CD4-positive, alpha-beta T cell treated with Interleukin-17A for 4 hours (primary cell): ENCODE results near the gene SRGAP2C.
"Not testable (repeated sequence)": the region's sequence is repeated elsewhere in the genome, so short reads cannot be mapped to it uniquely, and the experiment has no call there.

Experiments
- DNase-seq: peaks from one replicate; pipeline ENCODE4 v3.0.0-alpha.2; 2020; ENCODE audit warnings: mixed read lengths

The SRGAP2C gene

DNA sequence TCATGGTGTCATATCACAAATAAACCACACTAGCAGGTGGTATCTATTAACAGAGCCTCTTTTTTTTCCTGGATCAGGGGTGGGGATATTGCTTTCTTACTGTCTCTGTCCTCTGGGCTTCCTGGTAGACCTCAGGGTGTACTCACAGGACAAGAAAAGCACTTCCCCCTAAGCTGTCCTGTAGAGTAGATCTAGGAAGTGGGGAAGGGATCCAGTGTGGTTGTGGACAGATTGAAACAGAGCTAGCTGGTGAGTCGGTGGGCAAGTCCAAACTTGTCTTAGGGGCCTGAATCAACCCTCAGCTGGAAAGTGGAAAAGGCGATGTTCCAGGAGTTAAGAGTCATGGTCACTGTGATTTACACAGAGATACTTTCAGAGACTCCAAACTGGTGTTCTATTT is 96.7 kb downstream of the SRGAP2C start:
- DNase-seq, result not testable (repeated sequence)

DNA sequence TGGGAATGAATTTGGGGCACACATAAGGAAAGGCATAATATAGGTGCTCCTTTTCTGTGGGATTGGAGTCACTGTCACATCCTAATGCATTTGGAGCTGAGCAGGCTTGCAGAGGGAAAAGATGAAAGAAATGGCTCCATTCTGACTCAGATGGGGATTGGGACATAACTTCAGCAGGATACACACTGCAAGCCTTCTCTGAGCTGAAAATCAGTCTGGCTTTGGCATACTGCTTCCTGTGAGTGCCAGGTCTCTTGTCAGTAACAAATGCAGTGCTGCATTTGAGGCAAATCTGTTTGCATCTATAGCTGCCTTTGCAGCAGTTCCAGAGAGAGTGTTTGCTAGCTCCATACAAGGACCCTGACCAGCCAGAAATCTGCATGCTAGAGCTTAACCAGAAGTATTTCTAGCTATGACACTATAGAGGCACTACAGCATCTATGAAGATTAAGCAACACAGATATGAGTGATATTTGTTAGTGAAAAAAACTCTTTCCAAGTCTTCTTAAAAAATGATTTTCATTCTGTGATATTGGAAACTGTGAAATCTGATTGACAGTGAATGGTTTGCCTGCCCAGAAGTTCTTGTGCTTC is 98.9 kb downstream of the SRGAP2C start:
- not testable (repeated sequence) for DNase-seq

DNA sequence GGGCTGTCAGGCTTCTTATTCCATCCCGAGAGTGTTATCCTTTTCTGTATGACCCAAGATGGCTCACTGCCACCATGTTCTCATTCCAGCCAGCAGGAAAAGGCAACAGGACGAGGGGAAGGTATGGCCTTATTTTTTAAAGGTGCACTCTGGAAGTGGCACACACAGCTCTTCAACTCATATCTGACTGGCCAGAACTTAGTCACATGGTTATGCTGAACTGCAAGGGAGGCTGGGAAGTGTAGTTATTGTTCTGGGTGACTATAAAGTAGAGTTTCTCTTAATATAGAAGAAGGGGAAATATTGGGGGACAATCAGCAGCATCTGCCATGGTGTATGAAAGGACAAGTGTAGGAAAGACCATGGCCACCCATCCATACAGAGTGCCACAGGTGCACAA is 107.8 kb downstream of the SRGAP2C start:
- not testable (repeated sequence) for DNase-seq

DNA sequence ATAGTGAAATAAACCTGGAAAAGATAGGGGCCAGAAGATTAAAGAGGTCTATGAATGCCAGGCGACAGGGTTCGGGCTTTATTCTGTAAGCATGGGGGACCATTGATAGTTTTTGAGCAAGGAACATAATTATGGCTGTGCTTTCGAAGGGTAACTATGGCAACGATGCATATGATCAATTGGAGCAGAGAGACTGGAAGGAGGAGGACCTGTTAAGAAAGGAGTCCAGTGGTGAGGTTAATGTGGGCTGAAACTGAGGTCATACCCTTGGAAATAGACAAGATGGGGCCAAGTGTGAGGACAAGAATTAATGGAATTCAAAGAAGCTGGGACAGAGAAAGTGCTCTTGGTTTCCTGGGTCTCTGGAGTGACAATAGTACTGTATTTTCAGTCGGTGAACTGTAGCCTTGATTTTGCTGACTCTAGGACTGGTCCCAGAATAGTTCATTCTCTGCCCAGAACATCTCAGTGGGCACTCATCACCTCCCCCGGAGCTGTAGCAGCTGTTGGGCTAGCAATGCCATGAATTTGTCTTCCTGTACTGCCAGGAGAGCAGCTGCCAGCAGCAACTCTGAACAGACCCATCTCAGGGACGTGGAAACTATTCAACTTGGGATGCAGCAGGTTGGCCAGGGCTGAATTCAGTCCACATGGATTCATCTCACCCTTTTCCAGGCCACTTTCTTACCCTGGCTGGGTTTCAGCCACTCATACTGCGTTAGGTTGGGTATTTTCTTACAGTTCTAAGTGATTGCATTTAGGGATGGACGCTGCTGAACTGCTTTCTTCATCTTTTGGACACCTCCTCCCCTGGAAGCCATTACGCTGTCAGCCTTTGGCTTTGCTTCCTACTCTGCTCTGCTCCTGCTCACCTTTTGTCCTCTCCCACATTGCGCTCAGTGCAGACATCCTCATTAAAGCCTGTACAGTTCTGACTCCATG is 108.8 kb downstream of the SRGAP2C start:
- DNase-seq, result not testable (repeated sequence)

DNA sequence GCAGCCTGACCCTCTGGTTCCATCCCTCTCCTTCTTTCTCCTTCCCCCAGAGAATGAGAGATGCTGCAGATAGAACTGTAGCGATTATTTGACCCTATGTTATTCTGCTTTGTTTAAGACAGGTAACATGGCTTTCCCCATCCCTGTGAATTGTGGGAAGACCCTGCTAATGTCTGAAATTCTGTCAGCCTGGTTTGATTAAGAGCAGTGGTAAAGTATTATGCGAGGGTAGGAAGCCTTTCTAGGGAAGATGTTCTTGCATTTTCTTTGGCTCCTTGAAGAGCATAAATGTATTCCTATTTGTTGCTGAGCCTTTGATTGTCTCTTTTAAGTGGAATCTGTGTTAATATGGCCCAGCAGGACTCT is 109.4 kb downstream of the SRGAP2C start:
- not testable (repeated sequence) for DNase-seq

DNA sequence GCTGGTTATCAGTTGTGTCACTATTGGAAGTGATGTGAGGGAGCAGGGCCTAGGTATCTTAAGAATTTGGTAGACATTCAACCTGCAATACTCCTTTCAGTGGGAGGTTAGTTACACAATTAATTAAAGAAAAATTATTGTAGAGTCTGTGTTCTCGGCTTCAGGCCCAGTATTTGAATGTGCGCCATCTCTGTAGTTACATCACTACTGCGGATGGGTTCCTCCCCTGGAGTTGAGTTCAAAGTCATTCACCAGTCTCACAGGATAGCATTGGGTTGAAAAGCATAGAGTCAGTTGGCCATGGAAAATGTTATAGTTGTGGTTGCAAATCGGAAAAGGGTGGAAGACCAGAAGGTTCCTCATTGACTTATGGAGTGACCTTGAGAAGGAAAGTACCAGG is 111.8 kb downstream of the SRGAP2C start:
- not testable (repeated sequence) for DNase-seq

DNA sequence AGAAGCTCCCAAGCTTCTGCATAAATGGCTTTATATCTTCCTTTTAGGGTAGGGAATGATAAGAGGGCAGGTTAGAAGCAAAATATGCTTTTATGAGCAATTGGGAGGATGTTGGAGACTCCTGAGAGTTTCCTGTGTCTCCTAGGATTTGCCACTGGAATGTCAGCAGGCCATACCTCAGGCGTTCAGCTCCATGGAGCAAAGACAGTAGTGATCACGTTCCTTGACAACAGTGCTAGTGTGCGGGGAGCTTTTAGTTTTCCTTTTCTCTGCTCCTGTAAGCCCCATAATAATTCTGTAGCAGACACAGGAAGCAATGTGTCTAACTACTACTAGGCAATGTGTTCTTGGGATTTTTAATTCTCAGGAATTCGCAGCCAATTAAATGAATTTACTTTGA is 113.8 kb downstream of the SRGAP2C start:
- DNase-seq, result not testable (repeated sequence)

DNA sequence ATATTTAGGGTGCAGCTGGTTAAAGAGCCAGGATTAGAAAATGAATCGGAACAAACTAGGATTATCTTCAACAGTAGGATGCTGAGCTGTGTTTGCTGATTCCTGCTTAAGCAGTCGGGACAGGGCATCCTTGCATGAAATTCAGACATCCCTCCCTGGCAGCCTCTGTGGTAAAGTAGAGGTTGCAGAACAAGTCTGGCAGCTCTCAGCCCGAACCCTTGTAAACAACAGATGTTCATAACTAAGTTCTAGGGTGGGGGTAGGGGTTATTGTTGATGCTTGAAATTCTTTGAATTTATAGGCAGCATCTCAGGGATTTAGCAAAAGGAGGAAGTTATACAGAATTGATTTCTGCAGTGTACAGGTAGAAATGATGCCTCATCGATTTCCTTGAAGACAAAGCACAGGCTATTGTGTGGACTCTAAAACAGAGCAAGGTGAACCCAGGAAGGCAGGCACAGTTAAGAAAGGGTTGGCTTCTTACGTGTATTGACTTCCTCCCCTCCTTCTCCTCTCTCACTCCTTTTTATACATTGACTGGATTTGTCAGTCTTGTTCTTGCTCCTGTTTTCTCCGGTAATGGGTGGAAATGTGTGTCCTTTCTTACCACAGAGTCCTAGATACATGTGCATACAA is 114.9 kb downstream of the SRGAP2C start:
- DNase-seq, result not testable (repeated sequence)

DNA sequence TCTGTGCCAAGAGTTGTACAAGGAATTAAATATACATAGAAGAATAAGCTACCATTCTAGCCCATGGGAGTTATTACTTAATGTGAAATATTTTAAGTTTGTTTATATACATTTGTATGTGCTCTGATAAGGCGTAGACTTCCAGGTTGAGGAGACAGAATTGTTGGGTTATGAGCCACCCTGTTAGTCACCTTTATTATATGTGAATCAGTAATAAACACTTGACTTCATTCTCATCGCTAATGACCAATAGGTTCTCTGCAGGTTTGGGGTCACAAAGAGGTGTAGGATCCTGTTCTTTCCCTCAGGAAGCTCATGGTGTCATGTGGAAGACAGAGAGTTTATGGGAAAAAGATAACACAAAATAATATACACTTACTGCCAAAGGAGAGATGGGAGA is 117.1 kb downstream of the SRGAP2C start:
- DNase-seq, result not testable (repeated sequence)

DNA sequence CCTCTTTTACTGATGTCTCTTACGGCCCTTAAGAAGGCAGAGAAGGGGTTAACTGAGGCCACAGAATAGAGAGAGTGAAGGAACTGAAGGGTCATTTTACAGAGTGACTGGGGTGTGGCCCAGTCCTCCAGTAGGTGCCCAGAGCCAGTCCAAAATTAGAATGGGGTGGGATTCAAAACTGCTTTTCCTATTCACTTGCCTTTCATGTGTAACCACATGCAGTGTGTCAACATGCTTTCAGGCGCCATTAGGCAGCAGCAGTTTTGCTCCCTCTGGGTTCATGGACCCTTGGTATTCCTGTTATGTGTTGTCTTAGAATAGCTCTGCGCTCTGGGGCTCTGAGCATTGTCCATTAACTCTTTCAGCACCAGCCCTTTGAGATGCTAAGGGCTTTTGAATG is 123.0 kb downstream of the SRGAP2C start:
- not testable (repeated sequence) for DNase-seq

DNA sequence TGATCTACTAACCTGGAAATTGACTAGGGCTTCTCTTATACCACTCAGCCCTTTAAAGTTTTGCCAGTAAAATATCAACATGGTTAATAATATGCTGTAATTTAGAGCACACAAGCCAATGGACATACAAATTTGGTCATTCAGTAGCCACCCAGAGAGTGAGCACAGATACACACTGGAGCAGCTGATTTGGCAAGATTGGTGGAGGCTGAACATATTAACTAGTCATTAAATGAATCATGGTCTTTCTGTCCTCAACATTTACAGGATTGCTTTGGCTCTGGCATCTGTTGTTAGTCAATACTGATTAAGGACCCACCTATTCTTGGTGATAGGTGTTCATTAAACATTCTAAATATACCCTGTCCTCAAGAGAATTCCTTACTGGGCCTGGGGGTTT is 130.7 kb downstream of the SRGAP2C start:
- DNase-seq, result not testable (repeated sequence)

DNA sequence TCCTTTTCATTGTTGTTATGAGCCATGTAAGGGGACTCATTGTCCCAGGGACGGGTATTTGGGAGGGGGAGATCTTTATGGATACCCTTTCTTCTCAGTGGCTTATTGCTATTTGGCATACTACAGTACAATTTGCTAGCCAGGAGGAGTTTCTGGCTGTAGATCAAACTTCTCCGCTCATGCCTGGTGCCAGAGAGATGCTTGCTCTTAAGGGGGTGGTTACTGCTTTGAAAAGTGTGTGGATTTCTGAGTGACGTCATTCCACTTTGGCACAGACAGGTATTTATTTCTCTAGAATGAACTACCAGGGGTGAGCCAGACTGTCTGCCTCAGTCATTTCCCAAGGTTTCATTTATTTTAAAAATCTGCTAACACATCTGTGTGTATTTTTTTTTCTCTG is 131.3 kb downstream of the SRGAP2C start:
- DNase-seq, result not testable (repeated sequence)

DNA sequence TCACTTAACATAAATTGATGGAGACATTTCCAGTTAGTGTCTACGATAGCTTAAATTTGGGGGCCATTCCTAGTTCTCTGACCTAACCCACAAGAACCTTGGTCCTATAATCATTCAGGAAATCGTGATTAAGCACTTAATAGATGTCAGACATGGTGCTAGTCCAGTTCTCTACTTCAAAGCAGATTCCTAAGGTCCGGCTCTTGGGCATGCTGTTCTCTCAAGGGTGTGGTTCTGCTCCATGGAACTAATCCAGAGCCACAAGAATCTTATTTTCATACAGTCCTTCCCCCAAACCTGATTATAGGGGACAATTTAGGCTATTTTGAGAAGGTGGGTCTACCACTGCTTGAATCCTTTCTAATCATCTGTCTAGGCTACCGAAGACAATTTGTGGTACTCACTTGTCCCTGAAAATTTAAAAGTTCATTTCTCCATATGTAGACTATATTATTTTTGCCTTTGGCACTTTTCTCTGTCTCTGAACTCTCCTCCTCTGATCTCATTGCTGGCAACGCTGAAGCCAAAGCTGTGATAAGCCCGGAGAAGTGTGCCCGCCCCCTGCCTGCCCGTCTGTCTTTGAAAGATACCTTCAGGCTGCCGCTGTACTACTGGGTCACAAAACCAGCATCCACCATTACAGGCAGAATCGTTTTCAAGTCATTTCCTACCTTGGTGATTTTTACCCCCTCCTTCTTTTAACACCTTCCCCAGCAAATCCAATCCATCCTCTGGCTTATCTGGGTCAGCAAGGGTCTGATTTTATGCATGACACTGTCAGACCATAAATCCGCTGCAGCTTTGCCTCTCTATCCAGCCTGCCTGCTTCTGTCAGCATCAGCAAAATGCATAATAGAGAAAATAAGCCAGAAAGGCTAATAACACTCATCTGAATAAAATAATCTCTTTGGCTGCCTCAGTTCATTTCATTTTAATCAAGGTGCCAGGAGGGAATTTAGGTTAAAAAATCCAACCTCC is 133.0 kb downstream of the SRGAP2C start:
- not testable (repeated sequence) for DNase-seq

DNA sequence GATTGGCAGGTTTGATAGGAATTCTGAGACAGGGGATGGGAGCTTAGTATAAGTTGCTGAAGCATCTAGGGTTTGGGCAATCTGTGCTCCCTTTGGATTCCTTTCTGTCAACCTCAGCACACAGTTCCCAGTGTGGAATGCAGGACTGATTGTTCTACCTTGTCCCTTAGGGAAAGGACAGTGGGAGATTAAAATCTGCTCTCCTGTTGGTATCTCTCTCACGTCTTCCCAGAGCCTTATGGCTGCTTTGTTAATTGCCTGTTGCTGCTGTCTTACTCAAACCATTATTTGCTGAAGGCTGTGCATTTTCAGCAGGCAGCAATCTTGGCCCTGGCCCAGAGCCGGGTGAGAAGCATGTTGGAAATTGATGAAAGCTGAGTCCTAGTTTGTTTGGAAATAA is 133.9 kb downstream of the SRGAP2C start:
- not testable (repeated sequence) for DNase-seq

DNA sequence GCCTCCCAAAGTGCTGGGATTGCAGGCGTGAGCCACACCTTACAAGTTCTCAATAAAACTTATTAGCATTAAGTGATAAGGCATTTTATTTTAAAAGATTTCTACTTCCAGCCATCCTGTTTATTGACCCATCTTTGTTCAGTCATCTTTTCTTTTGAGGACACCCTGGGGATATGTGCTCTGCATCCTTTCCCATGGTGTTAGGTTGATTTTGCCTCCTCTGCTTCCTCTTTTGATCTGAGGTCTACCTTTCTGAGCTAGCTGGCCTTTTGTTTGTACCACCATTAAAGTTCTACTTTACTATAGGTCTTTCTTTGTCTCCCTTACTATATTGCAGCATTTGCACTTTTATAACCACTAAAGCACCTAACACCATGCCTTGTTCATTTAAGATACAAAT is 136.9 kb downstream of the SRGAP2C start:
- DNase-seq, result not testable (repeated sequence)

DNA sequence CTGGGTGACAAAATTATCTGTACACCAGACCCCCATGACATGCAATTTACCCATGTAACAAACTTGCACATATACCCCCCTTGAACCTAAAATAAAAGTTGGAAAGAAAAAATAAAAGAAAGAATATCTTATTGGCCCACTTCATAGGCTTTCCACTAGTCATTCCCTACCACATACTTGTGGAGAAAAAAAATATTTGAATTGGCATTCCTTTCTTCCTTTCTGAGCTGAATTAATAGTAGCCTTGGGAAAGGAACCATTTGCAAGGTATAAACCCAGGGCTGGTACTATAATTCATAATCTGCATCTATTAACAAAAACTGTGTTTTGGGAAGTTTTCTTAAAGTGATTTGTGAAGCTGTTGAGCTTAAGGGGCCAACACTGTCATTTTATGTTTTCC is 140.0 kb downstream of the SRGAP2C start:
- DNase-seq, result not testable (repeated sequence)

DNA sequence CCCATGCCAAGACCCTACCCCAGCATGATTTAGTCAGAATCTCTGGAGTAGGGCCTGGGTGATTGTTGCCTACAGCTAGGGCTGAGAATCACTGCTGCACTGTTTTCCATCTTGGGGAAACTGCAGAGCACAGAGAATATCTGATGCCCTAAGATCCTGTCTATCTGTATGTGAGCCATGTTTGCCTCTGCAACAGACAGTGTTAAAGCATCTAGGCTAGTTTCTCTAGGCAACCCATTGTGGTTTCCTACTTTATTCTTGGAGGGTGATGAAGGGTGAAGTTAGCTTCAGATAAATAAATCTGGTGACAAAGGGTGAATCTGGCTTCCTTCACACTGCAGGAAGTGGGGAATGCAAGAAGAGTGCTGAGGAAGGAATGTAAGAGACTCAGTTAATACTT is 147.4 kb downstream of the SRGAP2C start:
- not testable (repeated sequence) for DNase-seq

DNA sequence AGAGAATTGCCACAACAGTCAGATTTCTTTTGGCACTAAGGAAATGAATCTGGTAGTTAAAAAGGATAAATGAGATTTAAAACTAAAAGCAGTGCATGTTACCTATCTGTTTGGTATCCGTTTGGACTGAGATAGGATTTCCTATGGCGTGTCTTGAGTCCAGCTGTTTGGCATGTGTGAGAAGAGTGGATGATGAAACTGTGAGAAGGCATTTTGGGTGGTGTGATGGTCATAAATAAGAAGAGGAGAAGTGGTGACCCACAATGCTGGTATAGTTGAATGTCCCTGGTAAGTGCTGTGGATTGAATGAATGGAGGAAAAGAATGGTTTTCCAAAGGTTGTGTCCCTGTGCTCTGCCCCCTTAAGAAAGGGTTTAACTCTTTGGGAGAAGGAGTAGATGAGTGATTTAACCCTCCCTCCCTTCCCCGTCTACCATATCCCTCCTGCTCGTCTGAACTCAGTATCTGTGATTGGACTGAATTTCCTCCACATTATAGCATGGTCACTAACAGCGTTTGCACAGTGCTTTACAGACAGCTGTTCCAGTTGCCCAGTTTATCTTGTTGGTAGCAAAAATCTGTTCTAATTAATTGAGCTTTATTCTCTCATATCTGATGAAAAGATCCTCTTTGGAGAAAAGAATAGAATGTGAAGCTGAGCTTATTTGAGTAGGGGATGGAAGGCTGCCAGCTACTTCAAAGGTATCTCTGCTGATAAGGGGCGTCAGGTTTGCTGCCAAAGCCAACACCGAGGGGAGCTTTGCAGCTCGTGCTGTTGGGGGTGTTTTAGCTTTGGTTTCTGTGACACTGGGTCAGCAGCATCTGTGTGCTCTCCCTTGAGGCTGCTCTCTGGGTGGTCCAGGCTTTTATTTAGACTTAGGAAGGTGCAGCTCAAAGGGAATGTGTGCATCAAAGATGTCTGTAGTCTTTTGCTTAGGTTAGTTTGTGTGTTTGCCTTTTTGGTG is 148.1 kb downstream of the SRGAP2C start:
- DNase-seq, result not testable (repeated sequence)

DNA sequence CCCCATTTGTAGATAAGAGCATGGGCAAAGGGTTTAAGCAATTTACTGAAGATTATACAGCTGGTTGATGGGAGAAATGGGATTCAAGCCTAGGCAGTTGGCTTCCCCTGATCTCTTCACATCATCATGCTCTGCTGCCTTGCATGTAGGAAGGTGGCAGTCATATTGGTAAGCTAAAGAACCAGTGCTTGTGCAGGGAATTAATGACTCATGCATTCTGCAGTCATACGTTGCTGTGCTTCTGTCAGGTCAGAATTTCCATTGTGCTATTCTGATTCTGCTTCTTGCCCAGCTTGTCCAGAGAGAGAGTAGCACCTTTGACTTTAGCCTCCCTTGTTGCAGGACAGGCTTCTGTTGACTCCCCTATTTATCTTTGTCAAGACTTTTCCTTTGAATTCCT is 153.2 kb downstream of the SRGAP2C start:
- not testable (repeated sequence) for DNase-seq

DNA sequence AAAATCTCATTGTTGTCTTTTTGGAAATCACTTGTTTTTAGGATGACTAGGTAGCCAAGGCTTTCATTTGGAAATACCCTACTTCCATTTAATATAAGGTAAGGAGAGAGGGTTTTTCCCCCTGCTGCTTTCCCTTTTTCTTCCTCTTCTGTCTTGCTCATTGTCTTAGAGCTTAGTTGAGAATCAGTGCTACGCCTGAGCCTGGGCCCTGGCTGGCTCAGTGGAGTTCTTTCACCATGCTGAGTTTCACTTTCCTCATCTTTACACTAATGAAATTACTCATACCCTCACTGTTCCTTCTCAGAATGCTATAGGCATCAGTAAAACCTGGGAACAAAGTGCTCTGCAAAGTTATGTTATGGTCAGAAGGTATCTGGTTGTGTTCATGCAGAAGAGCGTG is 154.8 kb downstream of the SRGAP2C start:
- not testable (repeated sequence) for DNase-seq

DNA sequence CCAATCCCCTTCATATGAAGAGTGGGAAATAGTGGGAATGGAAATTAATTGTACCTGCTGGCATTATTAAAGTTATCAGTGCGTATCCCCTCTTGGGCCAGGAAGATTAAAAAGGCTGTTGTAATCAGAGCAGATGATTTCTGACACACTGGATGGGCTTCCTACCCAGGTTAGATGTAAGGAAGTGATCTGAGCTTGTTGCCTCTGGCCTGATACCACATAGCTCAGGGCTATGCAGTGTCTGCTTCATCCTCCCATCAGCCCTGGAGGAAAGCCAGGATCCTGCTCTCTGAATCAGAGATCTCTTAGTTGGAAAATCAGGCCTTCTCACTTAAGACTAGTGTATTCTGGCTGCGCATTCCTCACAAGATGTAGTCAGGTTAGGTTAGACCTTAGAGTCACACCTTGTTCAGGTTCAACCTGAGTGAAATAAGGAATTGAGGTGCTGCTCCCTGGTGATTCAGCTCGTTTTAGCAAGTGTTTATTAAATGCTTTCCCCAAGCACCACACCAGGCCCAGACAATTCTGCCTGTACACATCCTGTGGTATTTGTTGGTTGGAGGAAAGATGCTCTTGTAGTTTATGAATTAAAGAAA is 158.6 kb downstream of the SRGAP2C start:
- not testable (repeated sequence) for DNase-seq
